Thyroid gland (tissue), 4 donors: Measurements from ENCODE around the gene PPM1N.

Experiments used
- CTCF ChIP-seq, 6 experiments: fragments of 200-600 bp in 3 of 6; fragments of 450-650 bp in 3 of 6; sonication (generic) in 3 of 6; IDR thresholded peaks; one replicate each; pipeline ENCODE4 v1.5.1; 2016 to 2019; ENCODE audit warnings: antibody characterized with exemption in 6 of 6, mild to moderate bottlenecking in 2 of 6, inconsistent platforms in 1 of 6, moderate library complexity in 1 of 6
- POLR2A ChIP-seq, 2 donors: fragments of 450-650 bp; IDR thresholded peaks; one replicate each; pipeline ENCODE4 v1.6.1; 2017; ENCODE audit warnings: antibody characterized with exemption in 2 of 2, mild to moderate bottlenecking in 2 of 2, moderate library complexity in 1 of 2

GRCh38 chr19:45496349-45496953 lies 1.8 kb upstream of the PPM1N start:
- TF ChIP-seq POLR2A (IDR thresholded peaks at IDR 0.05): no peak
- TF ChIP-seq CTCF (IDR thresholded peaks at IDR 0.05): no peak
